ENCODE data around the gene EPN3.

GRCh38 chr17:50501054-50501453 lies 31.5 kb upstream of the EPN3 start:
- TF ChIP-seq POLR2A (IDR thresholded peaks at IDR 0.05) = no peak
- TF ChIP-seq CTCF (IDR thresholded peaks at IDR 0.05) = no peak

All from lower leg skin (tissue), 3 donors.